ENCODE results near the gene HPCAL1.

HPCAL1 gene

GRCh38 chr2:10423400-10423774 is 120.7 kb downstream of the HPCAL1 start:
- Mint-ChIP-seq H3K4me3 (no peak overlapping the region), H3K4me1 (ENCODE audit: low read depth) (no peaks in the 10 kb centered on the region), H3K27ac (no peak overlapping the region), H3K27me3 (no peaks in the 10 kb centered on the region), H3K9me3 (no peaks in the 10 kb centered on the region), H3K36me3 (ENCODE audit: low read depth) (peaks cover 96% of the 10 kb centered on the region)
- intact Hi-C loops (cut with micrococcal nuclease), result no loop called here

GRCh38 chr2:10424051-10424450 is 121.3 kb downstream of the HPCAL1 start:
- Mint-ChIP-seq H3K4me1 (ENCODE audit: low read depth) (no peaks in the 10 kb centered on the region), H3K27ac (no peak overlapping the region), H3K9me3 (no peaks in the 10 kb centered on the region), H3K36me3 (ENCODE audit: low read depth) (peaks cover 92% of the 10 kb centered on the region), H3K27me3 (no peaks in the 10 kb centered on the region), H3K4me3 (no peak overlapping the region)
- intact Hi-C loops (cut with micrococcal nuclease), result no loop called here

- peaks cover 83% of the 10 kb centered on the region for H3K36me3 Mint-ChIP-seq (ENCODE audit: low read depth)
- H3K4me3 Mint-ChIP-seq, result no peak overlapping the region
- no peaks in the 10 kb centered on the region for H3K27me3 Mint-ChIP-seq
- H3K27ac Mint-ChIP-seq, result no peak overlapping the region
- H3K9me3 Mint-ChIP-seq, result no peaks in the 10 kb centered on the region
- H3K4me1 Mint-ChIP-seq (ENCODE audit: low read depth), result no peaks in the 10 kb centered on the region
- intact Hi-C loops (cut with micrococcal nuclease), result no loop called here
Measured at GRCh38 chr2:10424916-10425505, 122.3 kb downstream of the HPCAL1 start.

- intact Hi-C loops (cut with micrococcal nuclease), result no loop called here
- Mint-ChIP-seq H3K4me1 (ENCODE audit: low read depth) (peaks cover under 1% of the 10 kb centered on the region), H3K4me3 (no peak overlapping the region), H3K27ac (no peak overlapping the region), H3K27me3 (no peaks in the 10 kb centered on the region), H3K36me3 (ENCODE audit: low read depth) (peaks cover 76% of the 10 kb centered on the region), H3K9me3 (no peaks in the 10 kb centered on the region)
Measured at GRCh38 chr2:10425699-10426098, 123.0 kb downstream of the HPCAL1 start.

- Mint-ChIP-seq H3K27me3 (peaks cover 1% of the 10 kb centered on the region), H3K36me3 (ENCODE audit: low read depth) (peaks cover 63% of the 10 kb centered on the region), H3K27ac (no peak overlapping the region), H3K4me3 (no peak overlapping the region), H3K9me3 (no peaks in the 10 kb centered on the region), H3K4me1 (ENCODE audit: low read depth) (peaks cover 8% of the 10 kb centered on the region)
- intact Hi-C loops (cut with micrococcal nuclease), result no loop called here
Measured at GRCh38 chr2:10426726-10427617, 124.3 kb downstream of the HPCAL1 start.

GRCh38 chr2:10427618-10427949 is 124.9 kb downstream of the HPCAL1 start:
- no peak overlapping the region for H3K4me3 Mint-ChIP-seq
- H3K4me1 Mint-ChIP-seq (ENCODE audit: low read depth), result peaks cover 14% of the 10 kb centered on the region
- no peak overlapping the region for H3K27ac Mint-ChIP-seq
- H3K36me3 Mint-ChIP-seq (ENCODE audit: low read depth), result peaks cover 57% of the 10 kb centered on the region
- H3K27me3 Mint-ChIP-seq, result peaks cover 4% of the 10 kb centered on the region
- no peaks in the 10 kb centered on the region for H3K9me3 Mint-ChIP-seq
- intact Hi-C loops (cut with micrococcal nuclease), result no loop called here

DNA sequence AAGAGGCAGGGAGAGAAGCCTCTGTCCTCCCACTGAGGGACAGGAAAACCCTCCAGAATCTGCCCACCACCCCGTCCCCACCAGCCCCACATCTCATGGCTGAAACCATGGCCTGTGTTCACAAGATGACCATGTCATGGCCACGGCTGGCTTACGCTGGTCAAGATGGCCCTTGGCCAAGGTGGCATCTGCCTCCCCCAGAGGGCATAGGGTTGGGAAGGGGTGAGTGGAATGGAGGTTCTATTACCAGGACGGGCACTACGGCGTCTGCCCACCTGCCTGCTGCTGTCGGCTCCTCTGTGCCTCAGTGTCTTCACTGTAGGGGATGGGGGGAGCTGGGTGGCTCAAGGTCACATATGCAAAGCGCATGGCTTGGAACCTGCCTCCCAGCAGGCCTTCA is 125.7 kb downstream of the HPCAL1 start:
- Mint-ChIP-seq H3K36me3 (ENCODE audit: low read depth) (peaks cover 49% of the 10 kb centered on the region), H3K27ac (no peak overlapping the region), H3K27me3 (peaks cover 10% of the 10 kb centered on the region), H3K9me3 (no peaks in the 10 kb centered on the region), H3K4me3 (no peak overlapping the region), H3K4me1 (ENCODE audit: low read depth) (peaks cover 22% of the 10 kb centered on the region)
- intact Hi-C loops (cut with micrococcal nuclease), result no loop called here

DNA sequence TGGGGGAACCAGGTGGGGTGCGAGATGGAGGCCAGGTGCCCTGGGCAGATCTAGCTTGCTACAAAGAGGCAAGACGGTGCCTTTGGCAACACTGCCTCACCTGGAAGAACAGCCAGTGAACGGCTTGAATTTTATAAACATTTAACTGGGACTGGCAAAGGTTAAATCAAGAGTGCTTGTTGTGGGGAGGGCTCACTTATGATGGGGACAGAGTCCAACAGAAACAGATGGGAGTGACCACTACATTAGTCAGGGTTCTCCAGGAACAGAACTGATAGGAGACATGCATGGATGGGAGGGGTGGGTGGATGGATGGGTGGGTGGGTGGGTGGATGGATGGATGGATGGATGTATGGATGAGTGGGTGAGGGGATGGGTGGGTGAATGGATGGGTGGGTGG is 126.2 kb downstream of the HPCAL1 start:
- H3K27ac Mint-ChIP-seq, result no peak overlapping the region
- intact Hi-C loops (cut with micrococcal nuclease), result no loop called here
- no peak overlapping the region for H3K4me3 Mint-ChIP-seq

DNA sequence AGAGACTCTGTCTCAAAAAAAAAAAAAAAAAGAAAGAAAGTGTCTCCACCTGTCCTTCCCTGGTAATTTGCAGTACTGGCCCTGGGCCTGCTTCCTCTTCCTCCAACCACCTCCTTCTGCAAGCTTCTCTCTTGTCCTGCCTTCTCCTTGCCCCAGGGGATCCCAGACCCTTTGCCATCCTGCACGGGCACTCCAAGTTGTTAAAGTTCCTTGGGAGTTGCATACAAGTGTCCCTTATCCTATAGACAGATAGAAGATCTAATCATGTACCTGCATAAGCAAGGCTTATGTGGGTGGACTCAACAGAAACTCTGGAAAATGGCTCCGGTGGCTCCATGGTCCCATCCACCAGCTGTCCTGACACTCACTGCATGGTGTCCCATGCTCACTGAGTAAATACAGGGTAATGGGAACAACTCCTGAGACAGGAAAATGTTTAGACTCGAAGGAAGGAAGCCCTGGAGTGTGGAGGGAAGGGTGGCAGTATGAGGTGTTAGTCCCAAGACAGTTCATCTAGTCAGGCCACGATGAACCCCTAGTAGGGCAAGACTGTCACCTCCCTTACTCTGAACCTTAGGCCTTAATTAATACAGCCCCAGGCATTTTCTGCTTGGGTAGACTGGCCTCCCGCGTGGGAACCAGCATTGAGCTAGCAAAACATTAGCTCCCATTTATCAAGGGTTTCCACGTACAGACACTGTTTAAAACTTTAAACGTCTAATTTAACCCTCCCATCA is 128.3 kb downstream of the HPCAL1 start:
- no peak overlapping the region for H3K27ac Mint-ChIP-seq
- peaks cover 22% of the 10 kb centered on the region for H3K36me3 Mint-ChIP-seq (ENCODE audit: low read depth)
- peaks cover 14% of the 10 kb centered on the region for H3K27me3 Mint-ChIP-seq
- H3K4me1 Mint-ChIP-seq (ENCODE audit: low read depth), result peaks cover 29% of the 10 kb centered on the region
- intact Hi-C loops (cut with micrococcal nuclease), result no loop called here
- H3K9me3 Mint-ChIP-seq, result no peaks in the 10 kb centered on the region
- no peak overlapping the region for H3K4me3 Mint-ChIP-seq

More for the DNA sequence above, 126.2 kb downstream of the HPCAL1 start:
- Mint-ChIP-seq H3K9me3 (no peaks in the 10 kb centered on the region), H3K36me3 (ENCODE audit: low read depth) (peaks cover 44% of the 10 kb centered on the region), H3K27me3 (peaks cover 11% of the 10 kb centered on the region), H3K4me1 (ENCODE audit: low read depth) (peaks cover 24% of the 10 kb centered on the region)

DNA sequence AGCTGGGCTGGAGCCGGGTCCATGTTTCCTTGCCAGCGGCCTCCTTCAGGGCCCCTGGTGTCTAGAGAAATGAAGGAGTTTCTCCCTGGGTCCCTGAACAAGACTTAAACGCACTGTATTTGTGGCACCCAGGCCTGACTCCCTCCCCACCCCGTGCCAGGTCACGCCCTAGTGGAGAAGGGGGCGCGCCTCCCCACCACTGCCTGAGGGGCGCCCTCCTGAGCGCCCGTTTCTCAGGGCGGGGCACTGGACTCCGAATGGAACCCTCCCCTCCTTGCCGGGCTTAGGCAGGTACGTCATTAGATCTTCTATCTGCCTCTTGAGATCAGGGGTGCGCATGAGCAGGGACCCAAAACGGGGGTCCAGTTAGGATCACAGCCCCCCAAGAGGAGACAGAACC is 129.1 kb downstream of the HPCAL1 start:
- Mint-ChIP-seq H3K9me3 (no peaks in the 10 kb centered on the region), H3K27ac (peak overlapping the region; percentile 68), H3K36me3 (ENCODE audit: low read depth) (peaks cover 15% of the 10 kb centered on the region), H3K4me3 (peak overlapping the region; percentile 80), H3K27me3 (peaks cover 14% of the 10 kb centered on the region), H3K4me1 (ENCODE audit: low read depth) (peaks cover 29% of the 10 kb centered on the region)
- intact Hi-C loops (cut with micrococcal nuclease), result loop anchor here (1.0 kb wide), 1 partner anchor 21 kb away; no protein-coding TSS in a partner anchor

- no peaks in the 10 kb centered on the region for H3K9me3 Mint-ChIP-seq
- peaks cover 29% of the 10 kb centered on the region for H3K4me1 Mint-ChIP-seq (ENCODE audit: low read depth)
- peaks cover 14% of the 10 kb centered on the region for H3K27me3 Mint-ChIP-seq
- H3K27ac Mint-ChIP-seq, result peak overlapping the region; percentile 68
- H3K4me3 Mint-ChIP-seq, result peak overlapping the region; percentile 80
- intact Hi-C loops (cut with micrococcal nuclease), result loop anchor here (1.0 kb wide), 1 partner anchor 22 kb away; no protein-coding TSS in a partner anchor
- peaks cover 7% of the 10 kb centered on the region for H3K36me3 Mint-ChIP-seq (ENCODE audit: low read depth)
Measured at GRCh38 chr2:10432311-10433181, 129.8 kb downstream of the HPCAL1 start.

GRCh38 chr2:10433264-10433946 is 130.7 kb downstream of the HPCAL1 start:
- Mint-ChIP-seq H3K4me1 (ENCODE audit: low read depth) (peaks cover 29% of the 10 kb centered on the region), H3K27ac (no peak overlapping the region), H3K9me3 (no peaks in the 10 kb centered on the region), H3K27me3 (peaks cover 14% of the 10 kb centered on the region), H3K36me3 (ENCODE audit: low read depth) (no peaks in the 10 kb centered on the region), H3K4me3 (no peak overlapping the region)
- intact Hi-C loops (cut with micrococcal nuclease), result no loop called here

Measured in dendritic cell treated with granulocyte-macrophage colony-stimulating factor and Interleukin-4, amounts not matched to agents 40 ng/mL and 50 ng/mL, for 4 days (primary cell).